Activated CD8-positive, alpha-beta memory T cell treated with anti-CD3 and anti-CD28 coated beads, Interleukin-2, amount 10 ng/mL, durations not matched to agents 7 days and 5 days (primary cell): ENCODE measurements around the gene TLR3. TPM values are rescaled to one million over a fixed set of nuclear protein-coding genes. Genes with fewer than 3 reads are reported as not detected.
A peak's percentile ranks its signal among the peaks of the same experiment; 100 is the strongest.

ENCODE experiments used
- ATAC-seq: fragments of 150-1000 bp; cut with Tn5 transposase; one replicate; pipeline ENCODE4 v1.10.0; 2021; ENCODE audit warnings: moderate library complexity
- CTCF ChIA-PET: fragments of 350-600 bp; sonication (Branson Sonifier 250); formaldehyde crosslinking; loops from one replicate; lab custom pipeline; 2021; ENCODE audit warnings: antibody characterized with exemption; lab: Charles Lee
- DNase-seq: peaks from one replicate; pipeline ENCODE4 v3.0.0-alpha.2; 2020
- H3K27ac Mint-ChIP-seq: one replicate; pipeline ENCODE4 v1.8.0; 2021; ENCODE audit warnings: mild to moderate bottlenecking, mixed read lengths
- H3K27me3 Mint-ChIP-seq: one replicate; pipeline ENCODE4 v1.8.0; 2021; ENCODE audit warnings: mixed read lengths
- H3K36me3 Mint-ChIP-seq: one replicate; pipeline ENCODE4 v1.8.0; 2021; ENCODE audit warnings: mild to moderate bottlenecking, mixed read lengths
- H3K4me1 Mint-ChIP-seq: one replicate; pipeline ENCODE4 v1.8.0; 2021; ENCODE audit warnings: mixed read lengths
- H3K4me3 Mint-ChIP-seq: one replicate; pipeline ENCODE4 v1.8.0; 2021; ENCODE audit warnings: mild to moderate bottlenecking, moderate library complexity, mixed read lengths
- H3K9me3 Mint-ChIP-seq: one replicate; pipeline ENCODE4 v1.8.0; 2022; ENCODE audit warnings: low read depth, mixed read lengths
- total RNA-seq, 2 experiments: library from RNA; stranded (reverse); gene quantifications; one replicate each; pipeline ENCODE4 v1.2.3, GENCODE V29; 2021

The TLR3 gene
- total RNA-seq, 2 experiments from 2014 or later, result 1.5 to 3.7 TPM

- no peaks in the 10 kb centered on the region for H3K36me3 Mint-ChIP-seq
- peaks cover 27% of the 10 kb centered on the region for H3K4me1 Mint-ChIP-seq
Observed at GRCh38 chr4:186134257-186134656, 65.3 kb downstream of the TLR3 start.

GRCh38 chr4:186134861-186135260 is 65.9 kb downstream of the TLR3 start:
- CTCF ChIA-PET, result interaction anchor here (0.6 to 5.7 kb wide), 2 partner anchors 66 to 659 kb away, joined by 3 to 62 read pairs; partner anchors contain the start of gene TLR3
- no peak overlapping the region for H3K4me3 Mint-ChIP-seq
- no peaks in the 10 kb centered on the region for H3K9me3 Mint-ChIP-seq
- ATAC-seq (no peak), DNase-seq (no peak)
- H3K27ac Mint-ChIP-seq, result no peak overlapping the region
- H3K27me3 Mint-ChIP-seq, result peaks cover 3% of the 10 kb centered on the region
- H3K36me3 Mint-ChIP-seq, result no peaks in the 10 kb centered on the region
- peaks cover 27% of the 10 kb centered on the region for H3K4me1 Mint-ChIP-seq

More at GRCh38 chr4:186134257-186134656, 65.3 kb downstream of the TLR3 start:
- no peaks in the 10 kb centered on the region for H3K9me3 Mint-ChIP-seq
- H3K27ac Mint-ChIP-seq, result peak overlapping the region; percentile 61
- ATAC-seq (peak; percentile 93), DNase-seq (peak; percentile 61)
- H3K4me3 Mint-ChIP-seq, result no peak overlapping the region
- peaks cover 3% of the 10 kb centered on the region for H3K27me3 Mint-ChIP-seq
- CTCF ChIA-PET, result interaction anchor here (0.6 to 5.7 kb wide), 4 partner anchors 25 to 659 kb away, joined by 3 to 62 read pairs (median 3); partner anchors contain the start of genes CYP4V2 and TLR3

- CTCF ChIA-PET, result interaction anchor here (0.6 to 5.7 kb wide), 16 partner anchors 9 to 666 kb away, joined by 3 to 62 read pairs (median 3); partner anchors contain the start of genes CCDC110, CYP4V2 and TLR3
- H3K27ac Mint-ChIP-seq, result no peak overlapping the region
- peaks cover 27% of the 10 kb centered on the region for H3K4me1 Mint-ChIP-seq
- peaks cover 7% of the 10 kb centered on the region for H3K27me3 Mint-ChIP-seq
- DNase-seq, result no peak
- no peaks in the 10 kb centered on the region for H3K9me3 Mint-ChIP-seq
- no peaks in the 10 kb centered on the region for H3K36me3 Mint-ChIP-seq
- no peak overlapping the region for H3K4me3 Mint-ChIP-seq
- ATAC-seq, result no peak
Observed at GRCh38 chr4:186137196-186137794, 68.3 kb downstream of the TLR3 start.

Other genes starting within 250 kb of the TLR3 start
- gene FAM149A, start 35.5 kb downstream of the TLR3 start, total RNA-seq, result 1 to 10 TPM; 1.2 TPM
- 10 to 100 TPM; 10.3 to 14.6 TPM for gene CYP4V2, start 122.4 kb downstream of the TLR3 start, total RNA-seq
- gene KLKB1, start 158.4 kb downstream of the TLR3 start, total RNA-seq, result under 1 TPM; 0.14 to 0.18 TPM
- gene F11, start 197.0 kb downstream of the TLR3 start, total RNA-seq, result not detected